GM19452 (cell line): ENCODE data around the gene DEPP1.

Experiments used
- ATAC-seq: cut with Tn5 transposase; IDR thresholded peaks from one replicate; pipeline ENCODE4 v1.9.1; 2021; ENCODE audit not compliant: unreplicated experiment

DEPP1 gene

GRCh38 chr10:44934416-44935200, 44.0 kb downstream of the DEPP1 start:
- ATAC-seq: no peak

GRCh38 chr10:44933451-44934321, 44.9 kb downstream of the DEPP1 start:
- no peak for ATAC-seq

- ATAC-seq: peak; percentile 98
Measured at GRCh38 chr10:44932517-44933450, 45.8 kb downstream of the DEPP1 start.

- ATAC-seq: no peak
Measured at GRCh38 chr10:44931621-44932516, 46.7 kb downstream of the DEPP1 start.

- no peak for ATAC-seq
Measured at GRCh38 chr10:44930904-44931620, 47.5 kb downstream of the DEPP1 start.

GRCh38 chr10:44929356-44930255, 49.0 kb downstream of the DEPP1 start:
- ATAC-seq: no peak

- ATAC-seq: no peak
Measured at GRCh38 chr10:44928462-44928861, 50.1 kb downstream of the DEPP1 start.

- ATAC-seq: no peak
Measured at GRCh38 chr10:44927352-44927751, 51.3 kb downstream of the DEPP1 start.

- ATAC-seq: no peak
Measured at GRCh38 chr10:44926751-44927351, 51.8 kb downstream of the DEPP1 start.
